ENCODE results near the gene GGACT. TPM values are rescaled to one million over a fixed set of nuclear protein-coding genes. Genes with fewer than 3 reads are reported as not detected.

The GGACT gene
- total and polyA plus RNA-seq, 2 of the 8 experiments (the other 6 are each of a cell fraction or from before 2014, with no cell fraction given) = 1.1 to 1.5 TPM

GRCh38 chr13:100534911-100535310 is 53.7 kb downstream of the GGACT start:
- Histone ChIP-seq H3K18ac (ENCODE audit: extremely low read depth, low read length) (no peak overlapping the region), H2BK20ac (ENCODE audit: low read length) (no peak overlapping the region), H3K79me2 (ENCODE audit: control insufficient read depth in 1 of 2, insufficient read depth in 2 of 2, low read length in 2 of 2) (no peaks in the 10 kb centered on the region), H3K9ac (replicated peaks in 1 of 4; ENCODE audit: extremely low read depth in 1 of 4, low read depth in 3 of 4, low read length in 3 of 4) (no peak overlapping the region), H3K23me2 (ENCODE audit: low read depth, low read length) (no peaks in the 10 kb centered on the region), H3K4ac (replicated peaks; ENCODE audit: insufficient read length, low read depth, low read length) (no peak overlapping the region), H3K14ac (ENCODE audit: insufficient read length) (no peak overlapping the region), H2BK15ac (ENCODE audit: low read length) (0 out of 2 replicates have a peak overlapping the region, but pooled peaks have one; percentile 29), H3K27ac (ENCODE audit: low read depth, low read length) (no peak overlapping the region), H2BK120ac (replicated peaks; ENCODE audit: low read depth, low read length) (no peak overlapping the region), H4K20me1 (replicated peaks in 1 of 2; ENCODE audit: control insufficient read depth in 1 of 2, insufficient read depth in 2 of 2, low read length in 2 of 2) (no peaks in the 10 kb centered on the region), H4K5ac (ENCODE audit: insufficient read length, low read depth, low read length) (no peak overlapping the region), H3K23ac (ENCODE audit: insufficient read length) (no peak overlapping the region), H4K8ac (ENCODE audit: extremely low read depth, insufficient read depth, low read length) (no peak overlapping the region; the same call in 1 of the 2 replicates), H2AK5ac (ENCODE audit: low read depth, low read length) (peak overlapping the region; percentile 44; the same call in 1 of the 2 replicates), H3K9me3 (ENCODE audit: insufficient read depth in 2 of 2, low read depth in 1 of 2, low read length in 1 of 2) (no peaks in the 10 kb centered on the region), H3K79me1 (ENCODE audit: low read depth, low read length) (no peaks in the 10 kb centered on the region), H3K4me3 (ENCODE audit: extremely low read depth in 1 of 4, insufficient read depth in 2 of 4, low read depth in 3 of 4, low read length in 4 of 4) (no peak overlapping the region), H2BK12ac (ENCODE audit: low read depth, low read length) (no peak overlapping the region), H3K36me3 (ENCODE audit: control insufficient read depth in 2 of 4, insufficient read depth in 4 of 4, low read length in 3 of 4) (peaks cover 0 to 4% (median 2%) of the 10 kb centered on the region in 4 experiments; a peak in 2 of 8 replicates), H4K91ac (replicated peaks; ENCODE audit: insufficient read length, low read length) (no peak overlapping the region), H3K4me1 (replicated peaks in 1 of 4; ENCODE audit: control insufficient read depth in 3 of 4, insufficient read depth in 4 of 4, low read length in 3 of 4) (peaks cover 2 to 4% (median 3%) of the 10 kb centered on the region in 4 experiments; a peak in 4 of 7 replicates), H2AFZ (ENCODE audit: low read length) (no peak overlapping the region), H3K56ac (replicated peaks; ENCODE audit: insufficient read length, low read depth, low read length) (no peak overlapping the region), H3K27me3 (replicated peaks in 1 of 4; ENCODE audit: control insufficient read depth in 3 of 4, extremely low read depth in 1 of 4, insufficient read depth in 3 of 4, low read length in 3 of 4) (no peaks in the 10 kb centered on the region), H3K4me2 (ENCODE audit: insufficient read depth in 1 of 2, low read depth in 2 of 2, low read length in 2 of 2) (no peak overlapping the region), H2BK5ac (ENCODE audit: low read depth, low read length) (0 out of 2 replicates have a peak overlapping the region, but pooled peaks have one; percentile 13)
- ChIA-PET POLR2A (ENCODE audit: partially characterized antibody) (no interaction called here), CTCF (ENCODE audit: partially characterized antibody) (interaction anchor here (0.9 to 4.6 kb wide), 3 partner anchors 8 to 53 kb away, joined by 3 to 32 read pairs (median 3); no protein-coding TSS in a partner anchor)
- WGBS, 2 experiments (ENCODE audit: extremely low coverage in 1 of 2, insufficient coverage in 1 of 2, insufficient read length in 1 of 2, insufficient replicate concordance in 2 of 2, low coverage in 1 of 2, low lambda C conversion rate in 2 of 2, missing lambda C conversion rate in 1 of 2) = 89% methylated on average over 6 of the region's 6 CpGs; no CpG with 5 or more reads in 1 of the 2 experiments
- FAIRE-seq (no peak), DNase-seq (ENCODE audit: low read depth in 1 of 2, low spot score in 2 of 2) (no peak)

Data from H1 (cell line).